Nucleus accumbens (tissue), 56 donors: ENCODE measurements around the gene TANC1.

Source experiments
- DNase-seq, 56 donors: peaks; one replicate each; lab custom pipeline; 2025; lab: John Stamatoyannopoulos, UW

TANC1 gene

DNA sequence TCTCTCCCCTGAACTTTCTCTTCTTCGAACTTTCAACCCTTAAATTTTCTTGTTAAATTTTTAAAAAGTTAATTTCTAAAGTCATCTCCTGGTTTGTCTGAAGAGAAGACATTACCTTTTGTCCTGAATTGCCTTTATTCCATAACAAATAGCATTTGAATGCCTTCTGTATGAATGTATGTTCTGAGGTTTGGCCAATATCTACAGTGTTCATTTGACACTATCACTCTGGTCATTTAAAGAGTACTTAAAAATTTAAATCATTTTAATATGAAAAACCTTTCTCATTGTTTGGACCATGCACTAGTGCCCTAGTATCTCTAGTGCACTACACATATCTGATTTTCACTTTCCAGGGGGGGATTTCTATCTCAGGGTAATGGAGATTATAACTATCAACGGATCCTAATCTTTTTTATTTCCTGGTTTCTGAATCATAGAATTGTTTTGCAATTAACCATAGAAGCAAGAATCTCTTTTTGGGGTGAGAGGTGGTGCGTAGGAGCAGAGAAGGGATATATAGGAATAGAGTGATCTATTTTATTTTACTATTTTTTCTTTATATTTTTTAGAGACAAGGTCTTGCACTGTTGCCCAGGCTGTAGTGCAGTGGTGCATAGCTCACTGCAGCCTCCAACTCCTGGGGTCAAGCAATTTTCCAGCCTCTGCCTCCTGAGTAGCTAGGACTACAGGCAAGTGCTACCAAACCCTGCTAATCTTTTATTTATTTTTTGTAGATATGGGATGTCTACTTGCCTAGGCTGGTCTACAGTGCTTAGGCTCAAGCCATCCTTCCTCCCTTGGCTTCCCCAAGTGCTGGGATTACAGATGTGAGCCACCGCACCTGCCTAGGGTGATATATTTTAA, 25.5 kb downstream of the TANC1 start:
- no peak for DNase-seq

- no peak for DNase-seq
Observed at GRCh38 chr2:158994920-158995676, 26.7 kb downstream of the TANC1 start.

DNA sequence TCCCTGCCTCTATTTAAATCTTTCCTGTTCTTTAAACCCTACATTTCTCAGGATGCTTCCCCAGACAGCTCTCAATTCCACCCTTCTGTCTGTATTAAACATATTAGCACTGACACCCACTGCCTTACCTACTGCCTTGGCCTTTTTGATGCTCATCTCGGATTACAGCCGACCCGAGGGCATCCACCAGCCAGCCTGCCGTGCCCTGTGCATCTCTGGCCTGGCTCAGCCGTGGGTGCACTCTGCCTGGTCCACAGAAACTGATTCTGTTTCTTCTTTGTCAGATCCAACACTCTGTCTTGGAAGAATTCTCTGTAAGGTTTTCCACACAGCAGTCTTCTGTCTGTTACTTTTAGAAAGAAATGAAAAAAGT, 27.2 kb downstream of the TANC1 start:
- DNase-seq = no peak

DNA sequence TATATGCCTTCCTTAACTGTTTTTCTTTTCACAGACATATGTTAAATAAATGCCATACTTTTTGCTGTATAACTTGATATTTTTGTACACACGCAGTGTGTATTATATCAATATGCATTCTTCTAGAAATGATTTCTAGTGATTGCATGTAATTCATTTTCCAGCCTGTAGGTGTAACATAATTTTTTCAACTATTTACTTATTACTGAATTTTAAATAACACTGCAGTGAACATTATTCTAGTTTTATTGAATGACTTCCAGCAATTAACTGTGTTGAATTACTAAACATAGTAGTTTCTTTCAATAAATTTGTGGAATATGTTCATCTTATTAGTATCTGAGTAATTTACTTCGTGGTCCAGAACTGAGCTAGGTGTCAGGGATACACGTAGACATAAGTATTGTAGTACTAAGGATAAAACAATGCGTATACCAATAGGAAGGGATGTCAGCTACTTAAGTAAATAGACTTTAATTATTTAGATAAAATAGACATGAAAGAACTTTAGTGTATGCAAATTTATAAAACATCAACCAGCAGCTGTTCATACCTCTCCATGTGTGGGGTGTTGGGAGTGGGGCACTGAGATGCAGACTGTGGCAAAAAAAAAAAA, 28.0 kb downstream of the TANC1 start:
- DNase-seq = no peak

- DNase-seq = no peak
Observed at GRCh38 chr2:158997037-158997790, 28.8 kb downstream of the TANC1 start.

DNA sequence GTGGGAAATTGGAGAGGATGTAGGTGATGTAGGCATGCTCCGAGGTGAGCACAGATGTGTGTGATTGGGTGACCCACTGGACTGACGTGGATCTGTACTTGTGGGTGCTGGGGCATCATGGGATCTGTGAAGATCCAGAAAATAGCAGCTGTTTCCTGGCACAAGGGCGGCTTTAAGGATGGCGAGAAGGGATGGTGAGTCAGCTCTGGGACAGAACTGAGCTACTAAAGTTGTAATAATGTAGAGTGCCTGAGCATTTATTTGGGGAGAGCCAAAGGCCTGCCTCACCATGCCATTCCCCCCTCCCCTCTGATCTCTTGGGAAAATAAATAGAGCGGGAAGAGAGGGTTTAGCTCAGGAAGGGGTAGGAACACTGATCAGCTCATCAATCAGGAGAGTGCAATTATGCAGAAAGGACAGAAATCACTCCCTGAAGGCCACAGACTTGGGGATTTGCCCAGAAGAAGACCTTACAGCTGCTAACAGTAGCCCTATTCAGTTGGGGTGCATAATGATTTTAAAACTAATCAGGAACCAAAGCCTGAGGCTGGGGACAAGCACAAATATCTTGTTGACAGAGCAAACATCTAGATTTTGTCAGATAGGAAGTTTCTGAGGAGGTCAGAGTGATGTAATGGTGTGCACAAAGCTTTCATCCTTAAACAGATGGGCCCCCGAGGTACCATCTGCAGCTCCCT, 30.3 kb downstream of the TANC1 start:
- peak in 33 of 56 donors; percentile 3 to 75 (median 34) for DNase-seq

DNA sequence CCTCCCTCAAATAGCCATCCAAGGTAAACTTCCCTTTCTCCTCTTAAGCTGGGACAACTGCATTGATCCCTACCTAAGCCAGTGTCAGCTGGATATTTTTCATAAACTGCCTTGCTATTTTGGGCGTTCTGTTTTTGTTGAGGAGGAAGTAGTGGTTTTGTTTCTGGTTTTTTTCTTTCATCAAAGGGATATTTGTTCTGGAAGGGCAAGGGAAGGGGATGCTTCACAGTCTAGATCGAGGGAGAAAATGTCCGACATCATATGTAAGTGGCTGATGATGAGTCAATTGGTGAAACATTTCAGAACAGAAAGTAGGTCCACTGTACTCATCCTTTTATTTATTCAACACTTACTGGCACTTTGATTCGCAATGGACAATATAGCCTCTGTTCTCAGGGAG, 31.0 kb downstream of the TANC1 start:
- peak in 1 of 56 donors; percentile 16 for DNase-seq

DNA sequence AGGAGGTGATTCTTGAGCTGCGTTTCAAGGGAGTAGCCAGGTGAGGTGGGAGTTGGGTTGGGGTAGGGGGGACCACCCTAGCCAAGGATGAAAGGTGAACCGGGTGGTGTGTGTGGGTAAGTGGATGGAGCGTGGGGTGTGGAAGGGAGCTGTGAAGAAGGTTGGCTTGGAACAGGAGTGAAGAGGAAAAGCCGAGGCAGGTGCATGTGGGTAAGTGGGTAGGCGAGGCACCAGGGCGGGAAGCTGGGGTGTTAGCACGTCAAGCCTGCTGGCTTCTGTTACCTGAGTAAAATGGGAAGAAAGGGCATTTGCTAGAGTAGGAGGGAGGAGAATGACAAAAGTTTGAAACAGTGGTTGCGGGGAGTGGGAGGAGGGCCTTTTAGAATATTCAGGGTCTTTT, 31.6 kb downstream of the TANC1 start:
- no peak for DNase-seq

GRCh38 chr2:159002462-159003111, 34.1 kb downstream of the TANC1 start:
- DNase-seq = no peak

DNA sequence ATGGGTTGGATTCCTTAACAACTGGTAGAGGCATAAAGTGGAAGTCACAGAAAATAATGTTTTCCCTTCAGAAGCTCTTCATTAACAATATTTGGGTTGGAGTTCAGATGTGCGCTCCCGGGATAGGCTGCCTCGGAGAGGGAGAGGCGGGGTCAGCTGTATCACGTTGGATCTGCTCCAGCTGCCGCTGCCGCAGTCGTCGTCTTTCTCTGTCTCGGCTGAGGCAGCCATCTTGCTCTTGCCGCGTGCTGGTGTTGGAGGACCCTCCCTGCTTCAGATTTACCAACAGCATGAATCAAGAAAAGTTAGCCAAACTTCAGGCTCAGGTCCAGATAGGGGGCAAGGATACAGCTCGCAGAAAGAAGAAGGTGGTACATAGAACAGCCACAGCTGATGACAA, 35.1 kb downstream of the TANC1 start:
- DNase-seq = no peak

- no peak for DNase-seq
Observed at GRCh38 chr2:159004849-159005248, 36.4 kb downstream of the TANC1 start.

DNA sequence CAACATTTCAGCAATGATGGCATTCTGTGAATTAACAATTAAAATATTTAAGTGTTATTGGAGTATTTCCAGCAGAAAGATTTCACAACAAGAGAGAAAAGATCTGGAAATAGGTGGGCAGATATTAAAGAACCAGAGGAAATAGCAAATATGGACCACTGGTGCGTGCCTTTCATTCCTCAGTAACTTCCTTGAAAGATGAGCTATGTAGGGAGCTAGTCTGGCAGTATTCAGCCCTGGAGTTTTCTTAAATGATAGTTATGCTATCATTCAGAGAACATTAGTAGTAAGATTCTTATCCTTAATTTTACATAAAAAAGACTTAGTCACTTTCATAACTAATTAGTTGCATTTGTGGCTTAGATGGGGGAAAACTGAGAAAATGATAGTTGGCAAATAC, 41.5 kb downstream of the TANC1 start:
- DNase-seq = no peak

GRCh38 chr2:159010340-159010739, 41.9 kb downstream of the TANC1 start:
- no peak for DNase-seq

DNA sequence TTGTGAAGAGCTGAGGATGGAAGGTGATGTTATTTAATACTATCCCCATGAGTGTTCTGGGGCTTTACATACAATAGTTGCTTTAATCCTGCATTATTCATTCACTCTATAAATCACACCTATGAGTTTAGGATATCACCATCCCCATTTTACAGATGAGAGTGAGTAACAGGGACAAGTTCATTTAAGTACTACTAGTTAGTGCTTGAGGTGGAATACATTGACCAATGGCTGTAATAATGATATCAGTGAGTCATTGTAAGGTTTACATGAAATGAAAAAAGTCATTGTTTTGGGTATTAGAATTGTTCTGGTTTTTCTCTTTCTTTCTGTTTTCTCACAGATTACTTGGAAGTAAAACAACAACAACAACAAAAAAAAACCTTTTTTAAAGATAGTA, 42.5 kb downstream of the TANC1 start:
- DNase-seq = no peak

DNA sequence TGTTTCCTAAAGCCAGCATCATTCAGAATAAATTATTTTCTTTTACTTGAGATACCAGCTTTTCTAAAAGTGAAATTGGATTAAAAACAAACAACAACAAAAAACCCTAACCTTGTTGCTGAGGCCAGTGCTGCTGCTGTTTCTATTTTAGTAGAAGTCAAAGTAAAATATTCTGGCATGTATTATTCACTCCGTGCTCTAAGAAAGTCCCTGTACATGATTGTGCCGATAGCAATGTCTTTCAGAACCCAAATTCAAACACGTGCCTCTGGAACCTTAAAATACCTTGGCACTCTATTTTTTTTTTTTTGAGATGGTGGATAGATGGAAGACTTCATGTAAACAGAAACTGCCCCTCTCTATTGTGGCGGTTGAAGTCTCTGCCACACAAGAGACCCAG, 43.7 kb downstream of the TANC1 start:
- no peak for DNase-seq

DNA sequence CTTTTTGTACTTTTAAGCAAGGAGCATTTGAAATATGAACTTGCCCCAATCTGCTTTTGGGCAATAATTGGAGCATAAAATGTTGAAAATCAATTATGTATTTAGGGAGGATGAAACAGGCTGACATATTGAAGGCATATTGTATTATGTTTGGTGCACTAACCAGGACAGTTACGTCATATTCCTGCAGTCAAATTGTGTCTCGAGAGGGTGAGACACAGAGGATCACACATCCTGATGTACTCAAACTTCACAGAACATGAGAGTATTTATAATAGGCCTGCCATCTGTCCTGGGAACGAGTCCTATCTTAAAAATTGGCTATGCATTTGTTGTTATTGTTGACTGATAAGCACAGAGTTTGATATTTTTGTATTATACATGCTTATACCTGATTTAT, 44.7 kb downstream of the TANC1 start:
- no peak for DNase-seq

GRCh38 chr2:159015174-159015573, 46.7 kb downstream of the TANC1 start:
- DNase-seq = no peak

- no peak for DNase-seq
Observed at GRCh38 chr2:159015823-159016222, 47.4 kb downstream of the TANC1 start.

- no peak for DNase-seq
Observed at GRCh38 chr2:159017837-159018236, 49.4 kb downstream of the TANC1 start.

- no peak for DNase-seq
Observed at GRCh38 chr2:159019021-159019420, 50.6 kb downstream of the TANC1 start.
